Kidney glomerular epithelial cell (primary cell): ENCODE results near the gene ACADSB.

Source experiments
- DNase-seq: peaks from one replicate; lab custom pipeline; 2025; lab: John Stamatoyannopoulos, UW

The ACADSB gene

DNA sequence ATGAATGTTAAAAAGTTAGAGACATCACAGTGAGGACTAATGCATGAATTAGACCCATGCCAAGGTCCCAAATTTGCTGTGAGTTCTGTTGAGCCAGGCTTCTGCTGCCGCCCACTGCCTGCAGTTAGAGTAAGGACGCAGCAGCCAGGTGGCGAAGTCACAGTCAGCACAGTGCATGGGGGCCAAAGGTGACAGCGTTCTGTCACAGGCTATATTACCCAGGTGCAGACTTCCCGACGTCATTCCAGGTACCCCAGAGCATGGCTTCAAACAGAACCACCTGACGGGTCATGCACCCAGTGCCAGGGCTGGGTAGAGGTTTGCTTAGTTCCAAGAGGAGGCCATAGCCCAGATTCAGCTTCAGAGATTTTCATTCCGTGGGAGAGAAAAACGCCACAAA is 93.1 kb downstream of the ACADSB start:
- DNase-seq = no peak

DNA sequence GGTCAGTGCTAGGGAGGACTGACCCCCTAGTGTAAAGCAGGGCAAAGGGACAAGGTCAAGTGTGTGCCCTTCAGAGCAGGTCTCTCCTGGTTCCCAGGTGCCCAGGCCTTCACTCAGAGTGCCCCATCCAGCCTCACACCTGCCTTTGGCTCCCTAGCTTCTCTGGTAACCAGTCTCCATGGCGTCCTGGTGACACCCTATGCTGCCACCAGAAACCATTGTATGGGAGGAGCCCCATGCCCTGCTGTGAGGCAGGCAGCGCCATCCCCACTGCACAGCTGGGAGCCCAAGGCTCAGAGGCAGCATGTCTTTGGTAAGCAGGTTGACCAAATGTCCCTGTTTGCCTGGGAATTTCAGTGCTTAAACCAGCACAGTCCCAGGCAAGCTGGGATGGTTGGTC is 93.9 kb downstream of the ACADSB start:
- DNase-seq = no peak

DNA sequence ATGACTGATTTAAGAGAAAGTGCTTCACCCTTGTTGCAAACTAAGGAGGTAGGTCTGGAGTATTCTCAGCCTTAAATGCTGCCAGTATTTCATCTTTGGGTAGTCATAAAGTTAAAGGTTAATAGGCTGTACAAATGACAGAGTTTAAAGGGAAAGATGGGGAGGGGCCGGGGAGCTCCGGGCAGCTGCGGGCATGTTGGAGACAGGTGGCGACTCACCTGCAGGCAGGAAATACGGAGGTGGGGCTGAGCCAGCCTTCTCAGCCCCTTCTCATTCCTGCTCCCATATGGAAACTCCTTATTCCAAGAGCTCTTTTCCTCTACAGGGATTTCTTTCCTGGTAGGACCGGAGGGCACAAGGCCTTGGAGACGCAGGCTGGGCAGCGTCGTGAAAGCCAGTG is 95.1 kb downstream of the ACADSB start:
- DNase-seq = no peak
